ENCODE results near the gene CDC42EP1.

GRCh38 chr22:37568448-37569008 lies 8.2 kb downstream of the CDC42EP1 start:
- TF ChIP-seq CTCF (IDR thresholded peaks at IDR 0.05; ENCODE audit: low read length) (no peak), EZH2 (IDR thresholded peaks at IDR 0.05; ENCODE audit: borderline replicate concordance, low read length) (no peak)
